NOMO-1 treated with dmso at 0.1 percent for 144 hours (cell line): Measurements from ENCODE around the gene TBC1D10A.
"Not testable (repeated sequence)": the region's sequence is repeated elsewhere in the genome, so short reads cannot be mapped to it uniquely, and the experiment has no call there.

Source experiments
- DNase-seq: peaks from one replicate; lab custom pipeline; 2025; ENCODE audit not compliant: unreplicated experiment; lab: John Stamatoyannopoulos, UW

TBC1D10A gene

GRCh38 chr22:30347255-30347892, 20.6 kb upstream of the TBC1D10A start:
- DNase-seq, result no peak

- no peak for DNase-seq
Measured at GRCh38 chr22:30344447-30345200, 17.9 kb upstream of the TBC1D10A start.

DNA sequence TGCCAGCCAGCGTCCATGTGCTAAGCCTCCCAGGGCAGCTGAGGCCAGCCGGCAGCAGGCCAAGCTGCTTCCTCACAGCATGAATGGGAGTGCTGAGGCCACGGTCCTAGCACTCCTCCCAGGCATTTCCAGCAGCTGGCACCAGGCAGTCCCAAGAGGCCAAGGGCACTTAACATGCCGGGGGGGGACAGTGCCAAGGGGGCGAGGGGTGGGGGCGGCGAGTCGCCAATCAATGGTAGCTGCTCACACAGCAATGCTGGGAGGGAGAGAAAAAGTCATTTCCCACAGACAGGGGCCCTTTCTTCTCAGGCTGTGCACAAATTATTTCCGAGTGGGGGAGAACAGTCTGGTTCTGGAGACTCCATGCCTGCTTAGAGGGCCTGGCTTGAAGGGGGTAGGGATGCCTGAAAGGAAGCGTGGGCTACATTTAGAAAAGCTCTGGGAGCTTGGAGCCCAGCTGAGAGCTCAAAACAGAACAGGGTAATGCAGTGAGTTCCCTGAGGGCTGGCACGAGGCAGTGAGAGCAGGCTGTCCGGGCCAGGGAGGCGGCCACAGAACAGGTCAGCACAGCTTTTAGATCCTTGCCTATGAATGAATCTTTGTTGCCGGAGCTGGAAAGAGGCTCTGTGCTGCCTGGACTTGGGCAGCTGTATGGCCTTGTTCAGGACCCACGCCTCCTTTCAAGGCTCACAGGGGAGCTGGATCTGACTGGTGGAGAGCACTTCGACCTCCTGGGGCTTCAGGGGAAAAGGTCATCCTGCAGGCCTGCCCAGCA, 14.4 kb upstream of the TBC1D10A start:
- DNase-seq, result no peak

DNA sequence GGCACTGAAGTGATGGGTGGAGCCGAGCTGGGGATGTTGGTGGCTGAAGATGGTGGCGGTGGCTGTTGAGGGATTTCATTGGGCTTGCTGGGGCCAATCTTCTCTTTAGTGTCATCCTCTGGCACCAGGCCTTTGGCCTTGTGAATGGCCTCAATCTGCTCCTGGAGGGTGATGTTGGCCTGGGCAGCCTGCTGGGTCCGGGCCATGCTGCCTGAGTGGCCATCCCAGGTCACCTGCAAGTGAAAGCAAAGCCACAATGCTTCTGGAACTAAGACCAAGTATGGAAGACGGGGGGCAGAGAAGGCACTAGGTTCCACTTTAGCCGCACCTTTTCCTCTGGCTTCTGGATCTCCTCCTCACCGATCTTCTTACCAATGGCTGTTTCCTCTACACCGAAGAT, 12.1 kb upstream of the TBC1D10A start:
- DNase-seq, result no peak

DNA sequence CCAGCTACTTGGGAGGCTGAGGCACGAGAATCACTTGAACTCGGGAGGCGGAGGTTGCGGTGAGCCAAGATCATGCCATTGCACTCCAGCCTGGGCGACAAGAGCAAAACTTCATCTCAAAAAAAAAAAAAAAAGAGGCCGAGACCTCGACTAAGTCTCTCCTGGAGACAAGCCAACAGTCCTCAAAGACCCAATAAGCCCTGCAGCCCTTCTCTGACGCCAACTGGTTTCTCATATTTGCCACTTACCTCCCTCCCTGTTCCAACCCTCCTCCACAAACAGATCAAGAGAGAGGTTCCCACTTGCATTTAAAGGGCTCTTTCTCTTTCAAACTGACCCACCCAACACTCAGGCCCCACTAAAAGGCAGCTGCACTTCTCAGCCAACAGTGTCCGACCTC, 11.6 kb upstream of the TBC1D10A start:
- DNase-seq, result not testable (repeated sequence)

GRCh38 chr22:30337461-30337778, 10.7 kb upstream of the TBC1D10A start:
- no peak for DNase-seq

- DNase-seq, result no peak
Measured at GRCh38 chr22:30336752-30337460, 10.2 kb upstream of the TBC1D10A start.

DNA sequence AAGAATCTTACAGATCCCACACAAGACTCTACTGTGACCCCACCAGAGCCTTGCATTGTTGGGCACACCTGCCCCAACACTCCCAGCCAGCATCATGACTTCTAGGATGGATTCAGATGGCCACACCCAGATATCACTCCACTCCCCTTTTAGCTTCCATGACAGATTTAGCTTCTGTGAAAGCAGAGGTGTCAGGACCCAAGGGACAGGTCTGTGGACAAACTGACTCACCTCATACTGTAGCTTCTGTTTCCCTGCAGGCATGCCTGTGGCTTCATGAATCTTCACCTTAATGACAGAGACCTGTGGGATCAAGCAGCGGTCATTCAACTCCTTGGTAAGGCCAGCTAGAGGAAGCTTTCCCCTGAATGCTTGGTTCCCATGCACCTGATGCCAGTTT, 8.5 kb upstream of the TBC1D10A start:
- no peak for DNase-seq

DNA sequence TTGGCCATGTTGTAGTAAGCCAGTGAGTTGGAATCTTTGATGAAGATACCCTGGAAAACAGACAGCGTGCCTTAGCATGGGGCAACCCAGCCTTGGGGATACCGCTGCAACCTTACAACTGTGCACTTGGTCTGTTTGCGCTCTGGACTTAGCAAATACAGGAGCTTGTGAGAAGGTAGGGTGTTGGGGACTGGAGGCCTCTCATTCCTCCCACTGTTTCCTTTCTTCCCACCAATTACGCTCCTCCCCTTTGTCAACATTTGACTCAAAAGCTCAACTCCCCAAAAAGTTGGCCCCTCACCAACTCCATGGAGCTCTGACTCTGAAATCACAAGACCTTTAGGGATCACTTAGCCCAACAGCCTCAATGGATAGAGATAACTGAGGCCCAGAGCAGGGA, 7.9 kb upstream of the TBC1D10A start:
- DNase-seq, result no peak

- DNase-seq, result no peak
Measured at GRCh38 chr22:30333707-30334087, 7.0 kb upstream of the TBC1D10A start.

DNA sequence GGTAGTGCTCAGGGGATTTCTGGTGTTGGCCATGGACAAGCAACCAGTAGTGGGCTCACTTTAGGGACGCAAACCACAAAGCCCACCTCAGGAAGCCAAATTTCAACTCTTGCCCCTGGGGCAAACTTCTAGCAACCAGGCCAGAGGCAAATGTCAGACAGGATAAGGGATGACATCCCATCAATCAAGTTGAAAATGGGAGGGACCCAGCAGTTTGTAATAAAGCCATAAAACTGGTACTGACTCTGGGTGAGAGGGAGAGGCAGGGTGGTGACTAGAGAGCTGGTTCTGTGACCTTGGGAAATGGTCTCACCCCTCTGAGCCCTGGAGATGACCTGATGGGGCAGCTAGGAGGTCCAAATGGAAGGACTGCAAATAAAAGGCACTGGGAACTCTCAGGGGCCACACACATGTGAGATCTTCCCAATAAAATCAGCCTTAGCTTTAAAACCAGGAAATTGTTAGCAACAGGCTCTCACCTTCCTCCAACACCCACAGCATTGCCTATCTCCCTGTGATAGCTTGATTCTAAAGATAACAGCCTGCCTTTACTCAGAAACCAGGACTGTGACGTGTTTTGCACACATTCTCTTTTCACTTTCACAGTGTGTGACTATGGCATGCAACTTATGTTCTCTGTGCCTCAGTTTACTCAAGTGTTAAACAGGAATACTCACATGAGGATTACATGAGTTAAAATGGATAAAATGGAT, 6.4 kb upstream of the TBC1D10A start:
- DNase-seq, result no peak

DNA sequence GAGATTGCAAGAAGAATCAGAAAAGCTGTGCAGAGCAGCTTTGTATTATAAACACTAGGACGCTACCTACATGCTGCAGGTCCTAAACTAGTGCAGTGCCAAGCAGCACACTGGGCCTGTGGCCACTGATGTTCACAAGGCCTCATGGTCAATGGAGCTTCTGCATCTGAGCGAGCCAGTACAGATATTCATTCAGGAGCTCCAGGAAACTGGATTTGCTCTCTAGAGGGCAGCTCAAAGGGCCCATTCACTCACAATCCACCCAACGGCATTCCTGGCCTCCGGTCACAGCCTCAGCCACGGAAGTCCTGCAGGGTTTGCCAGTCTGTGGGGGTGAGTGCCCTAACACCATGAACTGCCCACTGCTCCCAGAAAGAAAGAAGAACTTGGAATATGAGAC, 5.8 kb upstream of the TBC1D10A start:
- DNase-seq, result no peak

GRCh38 chr22:30328466-30329049, 1.8 kb upstream of the TBC1D10A start:
- DNase-seq, result no peak

GRCh38 chr22:30327864-30328345, 1.2 kb upstream of the TBC1D10A start:
- DNase-seq, result no peak

DNA sequence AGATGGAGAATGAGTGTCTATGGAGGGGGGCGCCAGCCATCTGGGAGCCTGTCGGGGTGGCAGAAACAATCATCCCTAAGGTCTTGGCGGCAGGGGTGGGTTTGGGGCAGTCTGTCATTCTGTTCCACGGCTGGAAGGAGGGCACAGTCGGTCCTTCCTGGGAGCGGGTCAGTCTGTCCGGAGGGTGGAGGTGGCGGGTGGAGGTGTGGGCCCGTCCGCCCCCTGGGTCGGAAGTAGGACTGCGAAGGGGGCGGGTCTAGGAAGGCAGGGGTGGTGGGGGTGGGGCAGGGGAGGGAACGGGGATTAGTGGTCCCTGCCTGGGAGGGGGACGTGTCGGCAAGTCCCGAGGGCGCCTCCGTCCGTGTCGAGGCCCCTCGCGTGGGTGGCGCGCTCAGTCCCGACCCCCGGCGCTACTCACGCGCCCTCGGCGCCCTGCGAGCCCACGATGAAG, 461 bp downstream of the TBC1D10A start:
- no peak for DNase-seq

DNA sequence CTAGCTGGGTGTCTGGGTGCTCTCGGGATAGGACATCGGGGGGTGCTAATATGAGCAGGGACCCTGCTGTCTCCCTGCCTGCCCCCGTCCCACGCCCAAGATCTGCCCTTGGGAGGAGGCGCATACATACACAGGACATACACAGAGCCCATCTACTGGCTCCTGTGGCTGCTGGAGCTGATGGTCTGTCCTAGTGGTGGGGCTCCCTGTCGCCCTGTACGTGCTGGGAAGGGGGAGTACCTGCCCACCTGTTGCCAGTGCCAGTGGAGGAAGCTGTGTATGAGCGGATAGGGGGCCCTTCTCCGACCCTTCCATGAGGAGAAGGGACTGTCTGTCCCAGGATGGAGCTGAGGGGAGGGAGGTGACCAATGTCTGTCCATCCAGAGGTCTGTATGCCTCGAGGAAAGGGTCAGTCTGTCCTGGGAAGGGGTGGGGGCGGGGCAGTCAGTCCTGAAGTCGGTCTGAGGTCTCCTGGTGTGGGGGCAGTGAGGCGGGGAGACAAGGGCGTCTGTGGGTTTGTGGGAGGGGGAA, 952 bp downstream of the TBC1D10A start:
- DNase-seq, result no peak

- DNase-seq, result no peak
Measured at GRCh38 chr22:30325065-30325720, 1.5 kb downstream of the TBC1D10A start.

DNA sequence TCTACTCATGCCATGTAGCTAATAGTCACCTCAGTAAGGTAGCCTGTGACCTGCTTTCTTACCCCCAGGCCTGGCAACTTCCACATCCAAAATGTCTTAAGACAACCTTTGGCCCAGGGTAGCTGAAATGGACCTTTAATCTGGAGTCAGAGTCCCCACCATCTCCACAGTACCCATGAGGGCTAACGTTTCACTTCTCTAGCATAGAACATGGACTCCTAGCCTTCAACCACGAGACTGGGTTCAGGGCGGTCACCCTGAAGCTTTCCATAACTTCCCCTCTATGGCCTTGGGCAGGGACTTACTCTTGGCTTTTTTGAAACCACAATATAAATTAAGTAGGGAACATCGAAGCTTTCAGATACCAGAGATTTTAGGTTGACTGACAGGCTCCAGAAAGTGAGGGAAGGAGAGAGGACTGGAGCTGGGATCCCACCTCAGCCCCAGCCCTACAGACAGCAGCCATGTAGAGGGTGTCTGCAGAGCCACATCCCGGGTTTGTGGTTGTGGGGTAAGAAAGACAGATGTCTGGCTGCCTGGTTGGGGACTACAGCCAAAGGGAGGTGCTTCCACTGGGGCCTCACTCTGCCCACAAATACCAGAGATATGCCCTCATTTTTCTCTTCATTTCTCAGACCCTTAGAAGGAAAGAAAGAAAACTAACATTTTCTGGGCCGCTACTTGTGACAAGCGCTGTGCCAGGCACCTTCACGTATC, 2.6 kb downstream of the TBC1D10A start:
- no peak for DNase-seq

- no peak for DNase-seq
Measured at GRCh38 chr22:30323246-30323645, 3.5 kb downstream of the TBC1D10A start.
